Smooth muscle cell of the pulmonary artery (primary cell): ENCODE results near the gene SCRN1. TPM values are rescaled to one million over a fixed set of nuclear protein-coding genes. Genes with fewer than 3 reads are reported as not detected.

Experiments used
- total RNA-seq: library from RNA; depleted of rRNA; stranded (reverse); fragments of >200 nt; gene quantifications from 2 replicates; pipeline ENCODE4 v1.2.3, GENCODE V29; 2014

SCRN1 gene, protein sequence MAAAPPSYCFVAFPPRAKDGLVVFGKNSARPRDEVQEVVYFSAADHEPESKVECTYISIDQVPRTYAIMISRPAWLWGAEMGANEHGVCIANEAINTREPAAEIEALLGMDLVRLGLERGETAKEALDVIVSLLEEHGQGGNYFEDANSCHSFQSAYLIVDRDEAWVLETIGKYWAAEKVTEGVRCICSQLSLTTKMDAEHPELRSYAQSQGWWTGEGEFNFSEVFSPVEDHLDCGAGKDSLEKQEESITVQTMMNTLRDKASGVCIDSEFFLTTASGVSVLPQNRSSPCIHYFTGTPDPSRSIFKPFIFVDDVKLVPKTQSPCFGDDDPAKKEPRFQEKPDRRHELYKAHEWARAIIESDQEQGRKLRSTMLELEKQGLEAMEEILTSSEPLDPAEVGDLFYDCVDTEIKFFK
- total RNA-seq = 92.3 and 146 TPM in 2 replicates

DNA sequence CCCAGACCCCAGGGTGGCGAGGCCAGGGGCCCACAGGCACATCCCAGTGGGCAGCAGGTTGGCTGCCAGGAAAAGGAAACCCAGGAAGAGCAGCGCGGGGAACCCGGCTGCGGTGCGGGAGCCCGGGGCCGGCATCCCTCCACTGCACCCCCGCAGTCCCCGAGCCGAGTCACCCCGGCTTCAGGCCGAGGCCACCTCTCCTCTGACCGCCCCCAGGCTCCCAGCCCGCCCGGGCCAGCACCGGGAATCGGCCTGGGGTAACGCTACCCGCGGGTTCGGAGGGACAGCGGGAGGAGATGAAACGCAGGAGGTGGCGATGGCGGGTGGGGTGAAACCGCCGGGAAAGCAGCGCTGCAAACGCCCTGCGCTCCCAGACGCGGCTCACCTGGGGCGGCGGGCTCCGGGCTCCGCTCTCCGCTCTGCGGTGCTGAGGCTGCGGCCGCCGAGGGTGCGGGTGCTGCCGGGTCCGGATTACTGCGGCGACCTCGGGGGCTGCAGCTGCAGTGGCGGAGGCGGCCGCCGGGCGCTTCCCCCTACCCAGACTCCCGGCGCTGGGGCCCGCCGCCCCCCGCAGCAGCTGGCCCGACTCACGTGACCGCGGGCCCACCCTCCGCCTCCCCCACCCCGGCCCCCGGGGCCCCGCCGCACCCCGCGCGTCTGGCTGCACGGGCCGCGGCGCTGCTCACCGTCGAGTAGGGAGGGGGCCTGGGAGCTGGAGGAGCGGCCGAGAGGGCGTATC lies at the start of gene SCRN1:
Gene SCRN1 (minus strand): TSS at position 545 of the 739 bp plus-strand sequence. CDS start 20,734 bp downstream, outside the sequence.

GRCh38 chr7:30028216-30028748 lies 38.7 kb upstream of the SCRN1 start, which contains the start of gene PLEKHA8:
TSS of gene PLEKHA8 (plus strand) at chr7:30028412. CDS start at chr7:30028763, 351 bp downstream.

DNA sequence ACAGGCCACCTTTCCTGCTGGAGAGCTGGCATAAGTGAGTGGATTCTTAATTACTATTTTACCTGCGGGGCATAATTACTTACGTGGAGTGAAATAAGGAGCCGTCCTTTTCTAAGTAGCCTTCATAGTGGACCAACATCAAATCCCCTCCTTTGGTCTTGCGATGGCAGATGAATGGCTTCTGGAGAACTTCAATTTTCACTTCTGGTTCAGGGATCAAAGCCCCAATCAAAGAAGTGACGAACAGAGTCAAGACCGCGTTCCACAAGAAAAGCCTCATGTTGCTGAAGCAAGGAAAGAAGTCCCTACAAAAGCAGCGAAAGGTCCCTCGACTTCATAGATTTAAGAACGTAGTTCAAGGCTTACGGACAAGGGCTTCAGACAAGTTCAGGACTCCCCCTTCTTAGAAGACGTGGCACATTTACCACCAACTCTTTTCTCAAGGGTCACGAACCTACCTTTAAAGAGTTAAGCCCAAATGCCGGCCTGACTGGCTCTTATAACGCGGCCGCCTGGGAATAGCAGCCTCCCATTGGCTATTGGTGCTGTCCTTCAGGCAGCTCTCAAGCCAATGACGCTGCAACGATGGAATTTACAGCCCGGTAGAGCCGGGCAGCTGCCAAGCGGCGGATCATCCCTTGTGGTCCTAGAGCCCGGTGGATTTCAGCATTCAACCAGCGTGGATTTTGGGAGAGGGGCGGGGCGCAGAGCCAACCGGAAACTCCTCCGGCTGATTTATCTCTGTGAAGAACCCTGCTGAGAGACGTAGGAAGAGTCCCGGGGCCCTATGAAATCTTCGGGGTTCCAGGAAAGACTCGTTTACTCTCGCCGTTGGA lies 36.8 kb upstream of the SCRN1 start, which contains the start of gene FKBP14:
Gene FKBP14 (minus strand): TSS at position 474 of the 836 bp plus-strand sequence. CDS start 194 bp downstream, at position 280.

Other genes with a start within 250 kb of the SCRN1 start
- 0.07 TPM in 2 replicates for gene WIPF3, start 183.3 kb downstream of the SCRN1 start, total RNA-seq
- 33.1 and 45.0 TPM in 2 replicates for gene FKBP14, start 36.9 kb upstream of the SCRN1 start, total RNA-seq
- gene PLEKHA8, start 38.6 kb upstream of the SCRN1 start, total RNA-seq = 13.3 and 13.7 TPM in 2 replicates
- 12.3 and 18.1 TPM in 2 replicates for gene MTURN, start 145.2 kb upstream of the SCRN1 start, total RNA-seq